OCI-LY7 (cell line): Measurements from ENCODE around the gene ZNF716. TPM values are rescaled to one million over a fixed set of nuclear protein-coding genes. Genes with fewer than 3 reads are reported as not detected.
"Not testable (repeated sequence)": the region's sequence is repeated elsewhere in the genome, so short reads cannot be mapped to it uniquely, and the experiment has no call there.

Source experiments
- BruUV-seq: library from RNA; stranded (reverse); fragments of 400-500 nt; replicated peaks from 2 replicates; lab custom pipeline; 2021; lab: Mats Ljungman, UMichigan
- CTCF ChIA-PET: fragments of 300-600 bp; sonication (Branson Sonifier 250); formaldehyde crosslinking; loops from one replicate; lab custom pipeline; 2022; ENCODE audit warnings: antibody characterized with exemption; ENCODE audit not compliant: unreplicated experiment; lab: Charles Lee
- POLR2A ChIA-PET: fragments of 300-600 bp; sonication (Branson Sonifier 250); formaldehyde crosslinking; loops from one replicate; lab custom pipeline; 2022; ENCODE audit warnings: antibody characterized with exemption; lab: Charles Lee
- DNase-seq: peaks from one replicate; pipeline ENCODE4 v3.0.0-alpha.2; 2015; ENCODE audit warnings: low spot score
- H2AFZ ChIP-seq: fragments of 200-600 bp; sonication (generic), shearing (Covaris generic); 2 replicates; pipeline ENCODE4 v1.6.1; 2014; ENCODE audit warnings: mild to moderate bottlenecking, antibody characterized with exemption, low read length, moderate library complexity
- H3K27ac ChIP-seq: fragments of 200-600 bp; sonication (generic); 2 replicates; pipeline ENCODE4 v1.5.1; 2014; ENCODE audit warnings: mixed run types, low read depth, mild to moderate bottlenecking, moderate library complexity, low read length, inconsistent platforms; ENCODE audit not compliant: poor library complexity, severe bottlenecking
- H3K36me3 ChIP-seq: fragments of 200-600 bp; sonication (generic); 2 replicates; pipeline ENCODE4 v1.6.1; 2014; ENCODE audit warnings: mild to moderate bottlenecking, antibody characterized with exemption, low read length, moderate library complexity, mixed read lengths; ENCODE audit not compliant: insufficient read depth
- H3K4me1 ChIP-seq: fragments of 200-600 bp; sonication (generic); 2 replicates; pipeline ENCODE4 v1.5.1; 2014; ENCODE audit warnings: mild to moderate bottlenecking, low read length; ENCODE audit not compliant: insufficient read depth, poor library complexity, severe bottlenecking
- H3K4me2 ChIP-seq: fragments of 200-600 bp; sonication (generic); 2 replicates; pipeline ENCODE4 v1.6.1; 2014; ENCODE audit warnings: mild to moderate bottlenecking, low read length
- H3K4me3 ChIP-seq: fragments of 200-600 bp; sonication (generic); 2 replicates; pipeline ENCODE4 v1.5.1; 2014; ENCODE audit warnings: mild to moderate bottlenecking, low read depth, low read length; ENCODE audit not compliant: poor library complexity, severe bottlenecking
- H3K79me2 ChIP-seq: fragments of 200-600 bp; sonication (generic); 2 replicates; pipeline ENCODE4 v1.6.1; 2016; ENCODE audit warnings: low read depth, mild to moderate bottlenecking, low read length, moderate library complexity, mixed read lengths; ENCODE audit not compliant: insufficient read depth
- H3K9me2 ChIP-seq: fragments of 200-600 bp; sonication (generic); 2 replicates; pipeline ENCODE4 v1.6.1; 2016; ENCODE audit warnings: mild to moderate bottlenecking, low read length, mixed read lengths; ENCODE audit not compliant: insufficient read depth
- H3K9me3 ChIP-seq: fragments of 200-600 bp; sonication (generic); 2 replicates; pipeline ENCODE4 v1.6.1; 2014; ENCODE audit warnings: mild to moderate bottlenecking, mixed run types, low read length, mixed read lengths
- H4K20me1 ChIP-seq: fragments of 200-600 bp; sonication (generic); 2 replicates; pipeline ENCODE4 v1.6.1; 2014; ENCODE audit warnings: mild to moderate bottlenecking, antibody characterized with exemption, low read length, moderate library complexity, mixed read lengths; ENCODE audit not compliant: insufficient read depth
- EZH2phosphoT487 ChIP-seq: fragments of 200-600 bp; sonication (generic); IDR thresholded peaks from 2 replicates; pipeline ENCODE4 v1.6.1; 2018; ENCODE audit warnings: low read depth, borderline replicate concordance, mild to moderate bottlenecking, mixed run types, antibody characterized with exemption, low read length, moderate library complexity, mixed read lengths
- intact Hi-C: fragments of 100-400 bp; cut with micrococcal nuclease; formaldehyde crosslinking; loops from one replicate; pipeline ENCODE4 v1.10.0; 2022; ENCODE audit not compliant: unreplicated experiment
- total RNA-seq, 2 experiments: library from RNA; depleted of rRNA in 1 of 2; stranded (reverse); fragments of >200 nt in 1 of 2; shearing (Covaris generic) in 1 of 2; gene quantifications; 2 replicates each; pipeline ENCODE4 v1.2.3, GENCODE V29; 2014 to 2022
- TF ChIP-seq, protein P1 (sequence below): fragments of 200-600 bp; sonication (generic); conservative IDR thresholded peaks from 2 replicates; pipeline ENCODE4 v1.5.1; 2014; ENCODE audit warnings: mild to moderate bottlenecking, antibody characterized with exemption, low read length, moderate library complexity, mixed read lengths

ZNF716 gene
- total RNA-seq, 2 experiments from 2014 or later, result not detected

GRCh38 chr7:57480304-57480703, 30.3 kb downstream of the ZNF716 start:
- H3K4me3 ChIP-seq, H3K36me3 ChIP-seq, CTCF ChIA-PET, BruUV-seq, H4K20me1 ChIP-seq, POLR2A ChIA-PET, intact Hi-C loops, H3K27ac ChIP-seq, H2AFZ ChIP-seq, H3K9me2 ChIP-seq, H3K79me2 ChIP-seq, H3K9me3 ChIP-seq, H3K4me1 ChIP-seq, H3K4me2 ChIP-seq: not testable (repeated sequence)
- TF ChIP-seq, protein P1, sequence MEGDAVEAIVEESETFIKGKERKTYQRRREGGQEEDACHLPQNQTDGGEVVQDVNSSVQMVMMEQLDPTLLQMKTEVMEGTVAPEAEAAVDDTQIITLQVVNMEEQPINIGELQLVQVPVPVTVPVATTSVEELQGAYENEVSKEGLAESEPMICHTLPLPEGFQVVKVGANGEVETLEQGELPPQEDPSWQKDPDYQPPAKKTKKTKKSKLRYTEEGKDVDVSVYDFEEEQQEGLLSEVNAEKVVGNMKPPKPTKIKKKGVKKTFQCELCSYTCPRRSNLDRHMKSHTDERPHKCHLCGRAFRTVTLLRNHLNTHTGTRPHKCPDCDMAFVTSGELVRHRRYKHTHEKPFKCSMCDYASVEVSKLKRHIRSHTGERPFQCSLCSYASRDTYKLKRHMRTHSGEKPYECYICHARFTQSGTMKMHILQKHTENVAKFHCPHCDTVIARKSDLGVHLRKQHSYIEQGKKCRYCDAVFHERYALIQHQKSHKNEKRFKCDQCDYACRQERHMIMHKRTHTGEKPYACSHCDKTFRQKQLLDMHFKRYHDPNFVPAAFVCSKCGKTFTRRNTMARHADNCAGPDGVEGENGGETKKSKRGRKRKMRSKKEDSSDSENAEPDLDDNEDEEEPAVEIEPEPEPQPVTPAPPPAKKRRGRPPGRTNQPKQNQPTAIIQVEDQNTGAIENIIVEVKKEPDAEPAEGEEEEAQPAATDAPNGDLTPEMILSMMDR, result peak; percentile 37; the same call in 1 of the 2 replicates
- peak; percentile 6 for DNase-seq

DNA sequence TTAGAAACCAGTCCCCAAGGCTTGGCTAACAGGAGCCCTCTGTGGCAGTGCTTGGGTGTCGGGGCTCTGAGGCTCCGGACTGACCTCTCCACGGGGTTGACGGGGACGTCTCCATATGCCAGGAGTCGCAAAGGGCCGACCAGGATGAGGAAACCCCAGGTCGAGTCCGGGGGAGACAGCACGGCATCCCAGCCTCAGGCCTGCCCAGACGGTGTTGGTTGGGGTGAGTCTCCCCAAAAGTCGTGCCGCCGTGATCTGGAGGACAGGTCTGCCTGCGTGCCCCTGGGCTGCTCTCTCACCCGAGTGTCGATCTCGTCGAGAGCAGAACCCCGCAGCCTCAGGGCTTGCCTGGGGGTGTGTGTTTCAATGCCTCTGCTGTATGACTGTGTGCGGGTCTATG, 35.0 kb downstream of the ZNF716 start:
- POLR2A ChIA-PET, result not testable (repeated sequence)

DNA sequence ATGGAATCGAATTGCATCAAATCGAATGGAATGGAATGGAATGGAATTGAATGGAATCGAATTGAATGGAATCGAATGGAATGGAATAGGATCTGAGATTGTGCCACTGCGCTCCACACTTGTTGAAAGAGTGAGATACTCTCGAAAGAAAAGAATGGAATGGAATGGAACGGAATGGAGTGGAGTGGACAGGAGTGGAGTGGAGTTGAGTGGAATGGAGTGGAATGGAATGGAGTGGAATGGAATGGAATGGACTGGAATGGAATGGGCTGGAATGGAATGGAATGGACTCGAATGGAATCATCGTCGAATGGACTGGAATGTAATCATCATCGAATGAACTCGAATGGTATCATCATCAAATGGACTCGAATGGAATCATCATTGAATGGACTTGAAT, 38.0 kb downstream of the ZNF716 start:
- TF ChIP-seq, protein P1, result no peak
- no peak for TF ChIP-seq EZH2phosphoT487
- Histone ChIP-seq H3K9me2 (no peaks in the 10 kb centered on the region), H3K4me1 (no peaks in the 10 kb centered on the region), H4K20me1 (no peaks in the 10 kb centered on the region), H3K4me3 (no peak overlapping the region), H3K79me2 (no peaks in the 10 kb centered on the region), H3K9me3 (peaks cover 19% of the 10 kb centered on the region; the same call in 1 of the 2 replicates), H2AFZ (no peak overlapping the region), H3K27ac (no peak overlapping the region), H3K36me3 (no peaks in the 10 kb centered on the region), H3K4me2 (no peak overlapping the region)
- DNase-seq, result no peak
- CTCF ChIA-PET, result no interaction called here
- BruUV-seq, result no TSS peak
- intact Hi-C loops, result no loop called here
- POLR2A ChIA-PET, result no interaction called here

More for the DNA sequence above, 35.0 kb downstream of the ZNF716 start:
- DNase-seq, H3K4me3 ChIP-seq, intact Hi-C loops, H3K79me2 ChIP-seq, H4K20me1 ChIP-seq, H2AFZ ChIP-seq, H3K36me3 ChIP-seq, BruUV-seq, H3K27ac ChIP-seq, H3K4me1 ChIP-seq, H3K4me2 ChIP-seq, H3K9me2 ChIP-seq, CTCF ChIA-PET: not testable (repeated sequence)
- peaks cover 15% of the 10 kb centered on the region; the same call in 1 of the 2 replicates for H3K9me3 ChIP-seq

DNA sequence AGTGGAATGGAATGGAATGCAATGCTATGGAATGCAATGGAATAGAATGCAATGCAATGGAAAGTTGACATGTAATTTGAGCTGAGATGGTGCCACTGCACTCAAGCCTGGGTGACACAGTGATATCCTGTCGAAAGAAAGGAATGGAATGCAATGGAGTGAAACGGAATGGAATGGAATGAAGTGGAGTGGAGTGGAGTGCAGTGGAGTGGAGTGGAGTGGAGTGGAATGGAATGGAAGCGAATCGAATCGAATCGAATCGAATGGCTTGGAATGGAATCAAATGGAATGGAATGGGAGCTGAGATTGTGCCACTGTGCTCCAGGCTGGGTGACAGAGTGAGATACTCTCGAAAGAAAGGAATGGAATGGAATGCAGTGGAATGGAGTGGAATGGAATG, 45.1 kb downstream of the ZNF716 start:
- H4K20me1 ChIP-seq, CTCF ChIA-PET, H3K27ac ChIP-seq, H3K4me1 ChIP-seq, H3K4me2 ChIP-seq, DNase-seq, intact Hi-C loops, BruUV-seq, H3K9me3 ChIP-seq, H2AFZ ChIP-seq, H3K9me2 ChIP-seq, POLR2A ChIA-PET, H3K79me2 ChIP-seq, H3K36me3 ChIP-seq, H3K4me3 ChIP-seq: not testable (repeated sequence)
